IMR-90 (cell line): ENCODE results near the gene KIR3DL3. TPM values are rescaled to one million over a fixed set of nuclear protein-coding genes. Genes with fewer than 3 reads are reported as not detected.

ENCODE experiments used
- ATAC-seq: fragments of 200-7000 bp; cut with Tn5 transposase; 2 replicates; pipeline ENCODE4 v1.9.1; 2020; ENCODE audit warnings: low read depth, mild to moderate bottlenecking, moderate library complexity
- BruUV-seq: library from RNA; stranded (reverse); fragments of 400-500 nt; replicated peaks from 2 replicates; lab custom pipeline; 2021; lab: Mats Ljungman, UMichigan
- CTCF ChIA-PET: fragments of 300-600 bp; formaldehyde crosslinking; extraction: SDS; loops from one replicate; lab custom pipeline; 2021; ENCODE audit warnings: antibody characterized with exemption; lab: Yijun Ruan, JAX
- POLR2A ChIA-PET: fragments of 300-600 bp; sonication (Branson Sonifier 250); formaldehyde crosslinking; loops from one replicate; lab custom pipeline; 2022; ENCODE audit warnings: antibody characterized with exemption; ENCODE audit not compliant: unreplicated experiment; lab: Charles Lee
- DNase-seq: peaks from one replicate; pipeline ENCODE4 v3.0.0; 2013
- H2AFZ ChIP-seq: replicated peaks from 2 replicates; pipeline ENCODE3; 2013; ENCODE audit warnings: low read length, mild to moderate bottlenecking; ENCODE audit not compliant: poor library complexity
- H2AK5ac ChIP-seq: 2 replicates; pipeline ENCODE4 v1.6.1; 2013; ENCODE audit warnings: low read depth, low read length, inconsistent platforms
- H2AK9ac ChIP-seq: replicated peaks from 2 replicates; pipeline ENCODE3; 2013; ENCODE audit warnings: mild to moderate bottlenecking, low read depth, low read length, moderate library complexity; ENCODE audit not compliant: poor library complexity
- H2BK120ac ChIP-seq: 2 replicates; pipeline ENCODE4 v1.6.1; 2013; ENCODE audit warnings: low read depth, low read length, inconsistent platforms
- H2BK15ac ChIP-seq: 3 replicates; pipeline ENCODE4 v1.6.1; 2013; ENCODE audit warnings: low read depth, low read length, inconsistent platforms
- H2BK20ac ChIP-seq: 2 replicates; pipeline ENCODE4 v1.6.1; 2013; ENCODE audit warnings: low read depth, mild to moderate bottlenecking, inconsistent platforms, low read length, moderate library complexity
- H2BK5ac ChIP-seq: 2 replicates; pipeline ENCODE4 v1.6.1; 2013; ENCODE audit warnings: mild to moderate bottlenecking, low read depth, low read length, inconsistent platforms; ENCODE audit not compliant: poor library complexity, severe bottlenecking
- H3K14ac ChIP-seq: replicated peaks from 2 replicates; pipeline ENCODE4 v1.6.1; 2013; ENCODE audit warnings: low read depth, low read length, inconsistent platforms
- H3K18ac ChIP-seq: 2 replicates; pipeline ENCODE4 v1.6.1; 2013; ENCODE audit warnings: low read depth, low read length, control low read depth
- H3K23ac ChIP-seq: 2 replicates; pipeline ENCODE4 v1.6.1; 2013; ENCODE audit warnings: low read depth, low read length, inconsistent platforms
- H3K27ac ChIP-seq: 2 replicates; pipeline ENCODE4 v1.5.1; 2013; ENCODE audit warnings: mild to moderate bottlenecking, control low read depth, low read length; ENCODE audit not compliant: insufficient read depth
- H3K27me3 ChIP-seq: 2 replicates; pipeline ENCODE4 v1.6.1; 2013; ENCODE audit warnings: low read length; ENCODE audit not compliant: control insufficient read depth, insufficient read depth
- H3K36me3 ChIP-seq: 2 replicates; pipeline ENCODE4 v1.6.1; 2013; ENCODE audit warnings: low read length, mixed read lengths; ENCODE audit not compliant: control insufficient read depth, insufficient read depth
- H3K4ac ChIP-seq: 2 replicates; pipeline ENCODE4 v1.6.1; 2013; ENCODE audit warnings: low read depth, low read length, inconsistent platforms
- H3K4me1 ChIP-seq: 2 replicates; pipeline ENCODE4 v1.6.1; 2013; ENCODE audit warnings: low read length, mixed read lengths; ENCODE audit not compliant: control insufficient read depth, insufficient read depth
- H3K4me2 ChIP-seq: 2 replicates; pipeline ENCODE4 v1.6.1; 2013; ENCODE audit warnings: low read depth, mild to moderate bottlenecking, control low read depth, low read length, moderate library complexity
- H3K4me3 ChIP-seq: 2 replicates; pipeline ENCODE4 v1.5.1; 2013; ENCODE audit warnings: low read depth, mild to moderate bottlenecking, control low read depth, low read length, moderate library complexity; ENCODE audit not compliant: insufficient read depth
- H3K56ac ChIP-seq: 2 replicates; pipeline ENCODE4 v1.6.1; 2013; ENCODE audit warnings: low read length, inconsistent platforms; ENCODE audit not compliant: insufficient read depth; ENCODE audit errors: extremely low read depth
- H3K79me1 ChIP-seq, 2 experiments: 2 replicates each; pipeline ENCODE4 v1.6.1; 2013; ENCODE audit warnings: low read length in 2 of 2, inconsistent platforms in 1 of 2, low read depth in 1 of 2
- H3K9ac ChIP-seq: 2 replicates; pipeline ENCODE4 v1.6.1; 2013; ENCODE audit warnings: low read depth, low read length, control low read depth
- H3K9me1 ChIP-seq: 2 replicates; pipeline ENCODE4 v1.6.1; 2013; ENCODE audit warnings: low read length, inconsistent platforms; ENCODE audit not compliant: insufficient read depth
- H3K9me3 ChIP-seq: 2 replicates; pipeline ENCODE4 v1.6.1; 2013; ENCODE audit warnings: low read length; ENCODE audit not compliant: control insufficient read depth, insufficient read depth
- H4K20me1 ChIP-seq: 2 replicates; pipeline ENCODE4 v1.6.1; 2013; ENCODE audit warnings: low read length, inconsistent platforms; ENCODE audit not compliant: insufficient read depth
- H4K5ac ChIP-seq: 2 replicates; pipeline ENCODE4 v1.6.1; 2013; ENCODE audit warnings: mild to moderate bottlenecking, low read depth, low read length, control low read depth
- H4K8ac ChIP-seq, 2 experiments: 2 replicates each; pipeline ENCODE4 v1.6.1; 2013; ENCODE audit warnings: low read depth in 2 of 2, low read length in 2 of 2, control low read depth in 1 of 2, inconsistent platforms in 1 of 2
- H4K91ac ChIP-seq: 2 replicates; pipeline ENCODE4 v1.6.1; 2013; ENCODE audit warnings: low read depth, low read length, inconsistent platforms; ENCODE audit not compliant: insufficient read depth
- BHLHE40 ChIP-seq: fragments of 150-350 bp; IDR thresholded peaks from 2 replicates; pipeline ENCODE4 v1.6.1; 2016; ENCODE audit warnings: mild to moderate bottlenecking, low read depth, low read length
- MAFK ChIP-seq: IDR thresholded peaks from 2 replicates; pipeline ENCODE4 v1.6.1; 2012; ENCODE audit warnings: low read depth, low read length, improper control_type of control experiment
- NFE2L2 ChIP-seq: fragments of 150-350 bp; IDR thresholded peaks from 2 replicates; pipeline ENCODE4 v1.6.1; 2016; ENCODE audit warnings: low read depth, mild to moderate bottlenecking, low read length
- RFX5 ChIP-seq: IDR thresholded peaks from 2 replicates; pipeline ENCODE4 v1.8.0; 2012; ENCODE audit warnings: low read depth, mild to moderate bottlenecking, low read length, moderate library complexity
- SMC3 ChIP-seq: fragments of 150-350 bp; IDR thresholded peaks from 2 replicates; pipeline ENCODE4 v1.6.1; 2016; ENCODE audit warnings: low read depth, mild to moderate bottlenecking, antibody characterized with exemption, low read length, moderate library complexity
- WGBS, 2 experiments: methylation state at CpG; one replicate each; pipeline versions ENCODE4 v1.1.5 to v1.1.7; 2013; ENCODE audit warnings: missing lambda C conversion rate in 2 of 2; ENCODE audit not compliant: insufficient read length in 1 of 2; ENCODE audit errors: extremely low coverage in 2 of 2; 5-methylcytosine and 5-hydroxymethylcytosine counted together
- dilution Hi-C: fragments of 300-500 bp; cut with HindIII; formaldehyde crosslinking; loops from one replicate; pipeline ENCODE4 v1.14.3; 2018; ENCODE audit warnings: low sequenced_read_pairs; ENCODE audit not compliant: unreplicated experiment
- in situ Hi-C: fragments of 300-500 bp; cut with MboI; formaldehyde crosslinking; loops from 3 replicates; pipeline ENCODE4 v1.14.3; 2019; ENCODE audit warnings: low sequenced_read_pairs, inconsistent platforms, mixed read lengths
- intact Hi-C: fragments of 100-400 bp; cut with micrococcal nuclease; formaldehyde crosslinking; loops from 2 replicates; pipeline ENCODE4 v1.10.0; 2022
- polyA plus RNA-seq, 3 experiments: library from polyadenylated mRNA; depleted of rRNA; stranded (reverse); fragments of >200 nt; gene quantifications; 2 replicates each; pipeline ENCODE4 v1.2.3, GENCODE V29; 2012; ENCODE audit warnings: low replicate concordance in 1 of 3
- total RNA-seq: library from RNA; depleted of rRNA; stranded (reverse); fragments of >200 nt; gene quantifications from 2 replicates; pipeline ENCODE4 v1.2.3, GENCODE V29; 2012
- TF ChIP-seq, protein P1 (sequence below): fragments of 150-350 bp; IDR thresholded peaks from 2 replicates; pipeline ENCODE4 v1.6.1; 2017; ENCODE audit warnings: mild to moderate bottlenecking, antibody characterized with exemption, low read length, low read depth

KIR3DL3 gene
- total and polyA plus RNA-seq, 2 of the 4 experiments (the other 2 are of a cell fraction), result not detected

- BruUV-seq, result no TSS peak
- Histone ChIP-seq H3K18ac (no peak overlapping the region), H4K5ac (no peak overlapping the region), H2AK5ac (no peak overlapping the region), H4K8ac (no peak overlapping the region), H3K27ac (no peak overlapping the region), H3K4me1 (no peaks in the 10 kb centered on the region), H2BK20ac (no peak overlapping the region), H3K4me3 (no peak overlapping the region), H3K4ac (no peak overlapping the region), H4K20me1 (no peaks in the 10 kb centered on the region), H3K4me2 (no peak overlapping the region), H3K56ac (no peak overlapping the region), H2BK5ac (no peak overlapping the region), H2AFZ (no peak overlapping the region), H3K9me3 (0 out of 2 replicates have a peak, but pooled peaks cover 3% of the 10 kb centered on the region), H3K9ac (no peak overlapping the region), H3K79me1 (no peaks in the 10 kb centered on the region), H2BK120ac (no peak overlapping the region), H4K91ac (no peak overlapping the region), H2BK15ac (no peak overlapping the region), H3K14ac (no peak overlapping the region), H3K9me1 (no peaks in the 10 kb centered on the region), H2AK9ac (no peak overlapping the region), H3K23ac (no peak overlapping the region), H3K27me3 (no peaks in the 10 kb centered on the region), H3K36me3 (no peaks in the 10 kb centered on the region)
- ATAC-seq (no peak), DNase-seq (no peak)
- WGBS, 2 experiments, result 0% methylated on average over 1 of the region's 3 CpGs; no CpG with 5 or more reads in 1 of the 2 experiments
- ChIA-PET POLR2A (no interaction called here), CTCF (no interaction called here)
- intact Hi-C loops, result no loop called here
- dilution Hi-C loops, result no loop called here
- TF ChIP-seq RFX5 (no peak), NFE2L2 (no peak), MAFK (no peak), SMC3 (no peak), BHLHE40 (no peak)
- TF ChIP-seq, protein P1, sequence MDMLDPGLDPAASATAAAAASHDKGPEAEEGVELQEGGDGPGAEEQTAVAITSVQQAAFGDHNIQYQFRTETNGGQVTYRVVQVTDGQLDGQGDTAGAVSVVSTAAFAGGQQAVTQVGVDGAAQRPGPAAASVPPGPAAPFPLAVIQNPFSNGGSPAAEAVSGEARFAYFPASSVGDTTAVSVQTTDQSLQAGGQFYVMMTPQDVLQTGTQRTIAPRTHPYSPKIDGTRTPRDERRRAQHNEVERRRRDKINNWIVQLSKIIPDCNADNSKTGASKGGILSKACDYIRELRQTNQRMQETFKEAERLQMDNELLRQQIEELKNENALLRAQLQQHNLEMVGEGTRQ, result no peak
- in situ Hi-C loops, result no loop called here
Measured at GRCh38 chr19:54684527-54684926, 39.7 kb upstream of the KIR3DL3 start.
